ENCODE results near the gene RELB.

RELB gene

GRCh38 chr19:45019187-45019586 is 17.9 kb downstream of the RELB start:
- Histone ChIP-seq H4K20me1 (ENCODE audit: insufficient read depth, low read length) (no peaks in the 10 kb centered on the region), H3K27ac (ENCODE audit: low read length) (no peak overlapping the region), H3K4me2 (ENCODE audit: low read depth, low read length) (no peak overlapping the region), H3K9me2 (replicated peaks; ENCODE audit: insufficient read depth, low read length) (no peaks in the 10 kb centered on the region), H3K9me3 (replicated peaks; ENCODE audit: insufficient read depth, low read length) (no peaks in the 10 kb centered on the region), H2AFZ (ENCODE audit: low read length) (no peak overlapping the region), H3K27me3 (replicated peaks; ENCODE audit: insufficient read depth, low read length) (no peaks in the 10 kb centered on the region), H3K9ac (ENCODE audit: low read length) (no peak overlapping the region), H3K79me2 (ENCODE audit: low read length) (no peaks in the 10 kb centered on the region; the same call in 1 of the 2 replicates), H3K36me3 (replicated peaks; ENCODE audit: insufficient read depth, low read length) (no peaks in the 10 kb centered on the region), H3K4me3 (ENCODE audit: low read length) (no peak overlapping the region), H3K4me1 (ENCODE audit: low read length) (peaks cover 12% of the 10 kb centered on the region), H3F3A (ENCODE audit: insufficient read depth, low read length) (peaks cover 25% of the 10 kb centered on the region)
- TF ChIP-seq CTCF (IDR thresholded peaks at IDR 0.05; ENCODE audit: low read length): no peak
- no peak for TF ChIP-seq EZH2phosphoT487 (IDR thresholded peaks at IDR 0.05; ENCODE audit: low read length)
- no peak for TF ChIP-seq EZH2 (optimal IDR thresholded peaks at IDR 0.05; ENCODE audit: low read depth, low read length)
- no peak for DNase-seq

DNA sequence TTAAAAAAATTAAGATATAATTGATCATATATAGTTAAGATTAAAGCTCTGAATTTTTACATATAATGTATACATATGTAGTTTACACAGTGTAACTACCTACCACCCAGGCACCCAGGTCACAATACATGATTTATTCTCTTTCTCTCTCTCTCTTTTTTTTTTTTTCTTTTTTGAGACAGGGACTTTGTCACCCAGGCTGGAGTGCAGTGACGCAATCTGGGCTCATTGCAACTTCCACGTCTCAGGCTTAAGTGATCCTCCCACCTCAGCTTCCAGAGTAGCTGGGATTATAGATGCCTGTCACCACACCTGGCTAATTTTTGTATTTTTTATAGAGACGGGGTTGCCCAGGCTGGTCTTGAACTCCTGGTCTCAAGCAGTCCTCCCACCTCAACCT is 18.8 kb downstream of the RELB start:
- peaks cover 12% of the 10 kb centered on the region for H3K4me1 ChIP-seq (ENCODE audit: low read length)
- TF ChIP-seq EZH2 (optimal IDR thresholded peaks at IDR 0.05; ENCODE audit: low read depth, low read length) (no peak), CTCF (IDR thresholded peaks at IDR 0.05; ENCODE audit: low read length) (no peak), EZH2phosphoT487 (IDR thresholded peaks at IDR 0.05; ENCODE audit: low read length) (no peak)

DNA sequence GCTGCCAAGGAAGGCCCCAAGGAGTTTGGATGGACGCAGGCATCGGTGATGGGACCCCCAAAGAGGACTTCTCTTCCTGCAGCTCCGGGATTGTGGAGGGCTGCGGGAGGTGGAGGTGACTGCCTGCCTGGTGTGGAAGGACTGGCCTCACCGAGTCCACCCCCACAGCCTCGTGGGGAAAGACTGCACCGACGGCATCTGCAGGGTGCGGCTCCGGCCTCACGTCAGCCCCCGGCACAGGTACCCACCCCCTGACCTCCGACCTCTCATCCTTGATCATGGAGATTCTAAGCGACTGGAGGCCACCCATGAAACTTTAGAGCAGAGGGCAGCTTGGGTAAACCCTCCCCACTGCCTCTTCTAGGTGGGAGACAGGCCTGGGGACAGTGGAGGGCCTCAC is 20.7 kb downstream of the RELB start:
- H3K79me2 ChIP-seq (ENCODE audit: low read length): no peaks in the 10 kb centered on the region
- H3K9ac ChIP-seq (ENCODE audit: low read length): no peak overlapping the region
- no peaks in the 10 kb centered on the region for H3K4me1 ChIP-seq (ENCODE audit: low read length)
- H3K4me2 ChIP-seq (ENCODE audit: low read depth, low read length): no peak overlapping the region
- no peaks in the 10 kb centered on the region for H3K27me3 ChIP-seq (replicated peaks; ENCODE audit: insufficient read depth, low read length)
- H3K36me3 ChIP-seq (replicated peaks; ENCODE audit: insufficient read depth, low read length): no peaks in the 10 kb centered on the region
- H3K27ac ChIP-seq (ENCODE audit: low read length): no peak overlapping the region
- no peak overlapping the region for H2AFZ ChIP-seq (ENCODE audit: low read length)
- DNase-seq: no peak
- no peaks in the 10 kb centered on the region for H3K9me3 ChIP-seq (replicated peaks; ENCODE audit: insufficient read depth, low read length)
- H4K20me1 ChIP-seq (ENCODE audit: insufficient read depth, low read length): no peaks in the 10 kb centered on the region
- TF ChIP-seq CTCF (IDR thresholded peaks at IDR 0.05; ENCODE audit: low read length): no peak
- TF ChIP-seq EZH2phosphoT487 (IDR thresholded peaks at IDR 0.05; ENCODE audit: low read length): no peak
- TF ChIP-seq EZH2 (optimal IDR thresholded peaks at IDR 0.05; ENCODE audit: low read depth, low read length): no peak
- peaks cover 7% of the 10 kb centered on the region for H3F3A ChIP-seq (ENCODE audit: insufficient read depth, low read length)
- H3K4me3 ChIP-seq (ENCODE audit: low read length): no peak overlapping the region
- H3K9me2 ChIP-seq (replicated peaks; ENCODE audit: insufficient read depth, low read length): no peaks in the 10 kb centered on the region

More for the DNA sequence above, 18.8 kb downstream of the RELB start:
- no peaks in the 10 kb centered on the region; the same call in 1 of the 2 replicates for H3K79me2 ChIP-seq (ENCODE audit: low read length)
- H3K27ac ChIP-seq (ENCODE audit: low read length): no peak overlapping the region
- no peak overlapping the region for H2AFZ ChIP-seq (ENCODE audit: low read length)
- no peaks in the 10 kb centered on the region for H3K9me3 ChIP-seq (replicated peaks; ENCODE audit: insufficient read depth, low read length)
- peaks cover 25% of the 10 kb centered on the region for H3F3A ChIP-seq (ENCODE audit: insufficient read depth, low read length)
- no peak overlapping the region for H3K9ac ChIP-seq (ENCODE audit: low read length)
- H3K4me2 ChIP-seq (ENCODE audit: low read depth, low read length): no peak overlapping the region
- DNase-seq: no peak
- no peaks in the 10 kb centered on the region for H3K36me3 ChIP-seq (replicated peaks; ENCODE audit: insufficient read depth, low read length)
- H3K9me2 ChIP-seq (replicated peaks; ENCODE audit: insufficient read depth, low read length): no peaks in the 10 kb centered on the region
- no peaks in the 10 kb centered on the region for H3K27me3 ChIP-seq (replicated peaks; ENCODE audit: insufficient read depth, low read length)
- no peak overlapping the region for H3K4me3 ChIP-seq (ENCODE audit: low read length)
- no peaks in the 10 kb centered on the region for H4K20me1 ChIP-seq (ENCODE audit: insufficient read depth, low read length)
